Spleen (tissue), 7 donors: ENCODE measurements around the gene MMP27.

Experiments
- CTCF ChIP-seq, 11 experiments: fragments of 200-600 bp in 7 of 11; fragments of 450-650 bp in 4 of 11; sonication (generic) in 4 of 11; IDR thresholded peaks in 8 of 11; conservative IDR thresholded peaks in 3 of 11; 1 replicate in 7 of 11; 2 replicates in 4 of 11; pipeline versions ENCODE4 v1.4.0 to v1.8.0; 2016 to 2021; ENCODE audit warnings: antibody characterized with exemption in 11 of 11, inconsistent platforms in 4 of 11, mild to moderate bottlenecking in 1 of 11
- POLR2A ChIP-seq, 3 donors: fragments of 450-650 bp; IDR thresholded peaks; one replicate each; pipeline ENCODE4 v1.5.1; 2017; ENCODE audit warnings: antibody characterized with exemption in 3 of 3, mild to moderate bottlenecking in 1 of 3
- POLR2AphosphoS5 ChIP-seq, 3 donors: sonication (generic); formaldehyde crosslinking; IDR thresholded peaks; one replicate each; pipeline ENCODE4 v1.5.1; 2017; ENCODE audit warnings: antibody characterized with exemption in 3 of 3
- donor health status: DM: no; HTN: no; CAD: no; lungs with moderate emphysema.
- donor health status: DM: no; HTN: no; CAD: no.
- donor health status: DM: no; HTN: no; CAD: no.

GRCh38 chr11:102666331-102666957 lies 39.1 kb downstream of the MMP27 start:
- TF ChIP-seq POLR2A (IDR thresholded peaks at IDR 0.05): no peak
- peak; percentile 30 to 77 (median 69) for TF ChIP-seq CTCF (IDR thresholded peaks at IDR 0.05 in 8 of 11, conservative IDR thresholded peaks at IDR 0.05 in 3 of 11)
- no peak for TF ChIP-seq POLR2AphosphoS5 (IDR thresholded peaks at IDR 0.05)
